Measurements from ENCODE around the gene NOLC1. TPM values are rescaled to one million over a fixed set of nuclear protein-coding genes. Genes with fewer than 3 reads are reported as not detected.

The NOLC1 gene
- total RNA-seq (2014; rRNA removed; shearing (Covaris generic)) (30.7 and 31.9 TPM in 2 replicates), polyA plus RNA-seq (2016; fragmentation: Nextera tagmentation; extraction: Ambion mirVana) (42.5 and 43.4 TPM in 2 replicates)

GRCh38 chr10:102151774-102152544, at the start of gene NOLC1:
TSS of gene NOLC1 (plus strand) at chr10:102152389. CDS start at chr10:102152411, 22 bp downstream.
- peaks cover 64% of the 10 kb centered on the region for H3F3A ChIP-seq (ENCODE audit: insufficient read depth)
- peaks cover 28% of the 10 kb centered on the region for H3K4me1 ChIP-seq (ENCODE audit: insufficient read depth)
- H3K79me2 ChIP-seq (ENCODE audit: insufficient read depth), result peaks cover 63% of the 10 kb centered on the region
- H3K4me3 ChIP-seq, result peak within 1 kb of the TSS; percentile 92
- H3K9me2 ChIP-seq (ENCODE audit: insufficient read depth), result no peaks in the 10 kb centered on the region
- peaks cover 47% of the 10 kb centered on the region for H3K36me3 ChIP-seq (ENCODE audit: low read depth)
- H3K27me3 ChIP-seq (replicated peaks; ENCODE audit: insufficient read depth), result no peaks in the 10 kb centered on the region
- peak; percentile 98 for DNase-seq
- H3K9ac ChIP-seq, result peak within 1 kb of the TSS; percentile 96
- H3K4me2 ChIP-seq (ENCODE audit: unreplicated experiment), result peak within 1 kb of the TSS; percentile 97
- in situ Hi-C loops (cut with MboI), result no loop called here
- no peaks in the 10 kb centered on the region for H4K20me1 ChIP-seq (ENCODE audit: insufficient read depth)
- H3K9me3 ChIP-seq (ENCODE audit: low read depth), result no peaks in the 10 kb centered on the region
- TF ChIP-seq EZH2 (IDR thresholded peaks at IDR 0.05; ENCODE audit: insufficient read depth, poor library complexity, severe bottlenecking) (no peak), EZH2phosphoT487 (IDR thresholded peaks at IDR 0.05; ENCODE audit: insufficient read depth, low read depth) (no peak)
- H3K27ac ChIP-seq, result peak within 1 kb of the TSS; percentile 94
- peak within 1 kb of the TSS; percentile 76 for H2AFZ ChIP-seq
- 2 to 3% methylated on average over 56 to 58 of the region's 59 CpGs for WGBS, 2 experiments (ENCODE audit: low coverage in 1 of 2, low lambda C conversion rate in 2 of 2, missing lambda C conversion rate in 2 of 2)

DNA sequence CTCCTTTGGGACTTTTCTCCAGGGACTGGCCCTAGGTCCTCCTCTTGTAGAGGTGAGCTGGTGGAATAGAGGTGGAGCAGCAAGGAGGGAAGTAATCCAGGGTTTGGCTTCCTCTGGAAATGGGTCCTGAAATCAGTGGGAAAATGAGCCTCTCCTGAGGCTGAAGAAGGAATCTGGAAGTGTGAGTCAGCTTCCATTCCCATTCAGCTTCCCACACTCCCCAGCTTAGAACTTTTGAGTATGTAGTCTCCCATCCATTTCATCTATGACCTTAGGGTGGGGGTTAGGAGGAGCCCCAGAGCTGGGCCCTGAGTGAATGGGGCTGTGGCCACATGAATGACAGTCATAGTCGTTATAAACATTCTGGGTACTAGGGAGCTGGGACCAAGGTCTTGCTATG, 49.8 kb upstream of the NOLC1 start:
- peak; percentile 13 for DNase-seq
- no peak overlapping the region for H3K27ac ChIP-seq
- no peaks in the 10 kb centered on the region for H3K36me3 ChIP-seq (ENCODE audit: low read depth)
- H2AFZ ChIP-seq, result no peak overlapping the region
- H3F3A ChIP-seq (ENCODE audit: insufficient read depth), result no peaks in the 10 kb centered on the region
- no peaks in the 10 kb centered on the region for H3K4me1 ChIP-seq (ENCODE audit: insufficient read depth)
- no peak overlapping the region for H3K4me2 ChIP-seq (ENCODE audit: unreplicated experiment)
- no peaks in the 10 kb centered on the region for H4K20me1 ChIP-seq (ENCODE audit: insufficient read depth)
- H3K27me3 ChIP-seq (replicated peaks; ENCODE audit: insufficient read depth), result no peaks in the 10 kb centered on the region
- H3K79me2 ChIP-seq (ENCODE audit: insufficient read depth), result no peaks in the 10 kb centered on the region
- no peak for TF ChIP-seq EZH2phosphoT487 (IDR thresholded peaks at IDR 0.05; ENCODE audit: insufficient read depth, low read depth)
- no peak for TF ChIP-seq EZH2 (IDR thresholded peaks at IDR 0.05; ENCODE audit: insufficient read depth, poor library complexity, severe bottlenecking)
- 45 to 57% methylated on average over 1 of the region's 1 CpG for WGBS, 2 experiments (ENCODE audit: low coverage in 1 of 2, low lambda C conversion rate in 2 of 2, missing lambda C conversion rate in 2 of 2)
- no peaks in the 10 kb centered on the region for H3K9me2 ChIP-seq (ENCODE audit: insufficient read depth)
- no peak overlapping the region for H3K4me3 ChIP-seq
- no peaks in the 10 kb centered on the region for H3K9me3 ChIP-seq (ENCODE audit: low read depth)
- H3K9ac ChIP-seq, result no peak overlapping the region
- in situ Hi-C loops (cut with MboI), result no loop called here

DNA sequence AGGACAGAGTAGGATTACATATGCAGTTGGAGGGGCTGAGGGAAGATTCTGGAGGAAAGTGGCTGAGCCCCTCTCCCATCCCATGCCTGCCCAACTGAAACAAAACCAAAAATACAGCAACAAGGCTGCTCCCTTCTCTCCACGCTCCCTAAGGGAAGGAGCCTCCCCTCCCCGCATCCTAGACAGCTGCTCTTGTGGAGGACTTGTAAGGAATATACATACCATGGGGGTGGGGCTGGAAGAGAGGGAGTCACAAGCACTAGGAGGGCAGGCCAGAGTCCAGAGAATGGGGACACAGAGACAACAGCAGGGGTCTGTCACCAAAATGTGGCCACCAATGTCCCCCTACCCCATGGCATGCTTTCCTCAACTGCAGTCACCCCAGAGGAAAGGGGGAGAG, 45.2 kb upstream of the NOLC1 start:
- H3K4me1 ChIP-seq (ENCODE audit: insufficient read depth), result no peaks in the 10 kb centered on the region
- no peak overlapping the region for H3K27ac ChIP-seq
- peaks cover 28% of the 10 kb centered on the region for H3K36me3 ChIP-seq (ENCODE audit: low read depth)
- WGBS, 2 experiments (ENCODE audit: low coverage in 1 of 2, low lambda C conversion rate in 2 of 2, missing lambda C conversion rate in 2 of 2), result 90 to 93% methylated on average over 2 of the region's 2 CpGs
- no peak overlapping the region for H3K4me3 ChIP-seq
- H2AFZ ChIP-seq, result no peak overlapping the region
- no peaks in the 10 kb centered on the region for H3K9me2 ChIP-seq (ENCODE audit: insufficient read depth)
- no peak for DNase-seq
- no peak overlapping the region for H3K9ac ChIP-seq
- H3K4me2 ChIP-seq (ENCODE audit: unreplicated experiment), result no peak overlapping the region
- H3K79me2 ChIP-seq (ENCODE audit: insufficient read depth), result peaks cover 23% of the 10 kb centered on the region
- no peaks in the 10 kb centered on the region; the same call in 1 of the 2 replicates for H4K20me1 ChIP-seq (ENCODE audit: insufficient read depth)
- H3F3A ChIP-seq (ENCODE audit: insufficient read depth), result no peaks in the 10 kb centered on the region
- H3K27me3 ChIP-seq (replicated peaks; ENCODE audit: insufficient read depth), result no peaks in the 10 kb centered on the region
- H3K9me3 ChIP-seq (ENCODE audit: low read depth), result no peaks in the 10 kb centered on the region
- TF ChIP-seq EZH2 (IDR thresholded peaks at IDR 0.05; ENCODE audit: insufficient read depth, poor library complexity, severe bottlenecking) (no peak), EZH2phosphoT487 (IDR thresholded peaks at IDR 0.05; ENCODE audit: insufficient read depth, low read depth) (no peak)
- in situ Hi-C loops (cut with MboI), result no loop called here

- in situ Hi-C loops (cut with MboI), result no loop called here
- no peaks in the 10 kb centered on the region for H3K9me3 ChIP-seq (ENCODE audit: low read depth)
- H3K27me3 ChIP-seq (replicated peaks; ENCODE audit: insufficient read depth), result no peaks in the 10 kb centered on the region
- H3K9me2 ChIP-seq (ENCODE audit: insufficient read depth), result no peaks in the 10 kb centered on the region
- H3K4me3 ChIP-seq, result no peak overlapping the region
- H3K27ac ChIP-seq, result no peak overlapping the region
- H3K4me1 ChIP-seq (ENCODE audit: insufficient read depth), result peaks cover 10% of the 10 kb centered on the region
- H3K4me2 ChIP-seq (ENCODE audit: unreplicated experiment), result no peak overlapping the region
- H3F3A ChIP-seq (ENCODE audit: insufficient read depth), result no peaks in the 10 kb centered on the region
- no peak overlapping the region for H2AFZ ChIP-seq
- peaks cover 47% of the 10 kb centered on the region for H3K79me2 ChIP-seq (ENCODE audit: insufficient read depth)
- DNase-seq, result no peak
- no peaks in the 10 kb centered on the region; the same call in 1 of the 2 replicates for H4K20me1 ChIP-seq (ENCODE audit: insufficient read depth)
- 86 to 87% methylated on average over 24 of the region's 24 CpGs for WGBS, 2 experiments (ENCODE audit: low coverage in 1 of 2, low lambda C conversion rate in 2 of 2, missing lambda C conversion rate in 2 of 2)
- peaks cover 28% of the 10 kb centered on the region for H3K36me3 ChIP-seq (ENCODE audit: low read depth)
- no peak overlapping the region for H3K9ac ChIP-seq
- TF ChIP-seq EZH2phosphoT487 (IDR thresholded peaks at IDR 0.05; ENCODE audit: insufficient read depth, low read depth) (no peak), EZH2 (IDR thresholded peaks at IDR 0.05; ENCODE audit: insufficient read depth, poor library complexity, severe bottlenecking) (no peak)
Measured at GRCh38 chr10:102109166-102110116, 42.7 kb upstream of the NOLC1 start.
